Right lobe of liver (tissue), 4 donors: Measurements from ENCODE around the gene TTC28.

Experiments used
- POLR2A ChIP-seq: fragments of 450-650 bp; IDR thresholded peaks from one replicate; pipeline ENCODE4 v1.6.1; 2017; ENCODE audit warnings: antibody characterized with exemption, mild to moderate bottlenecking
- TF ChIP-seq, protein P1 (sequence below), 4 donors: fragments of 200-600 bp in 3 of 4; fragments of 450-650 bp in 1 of 4; IDR thresholded peaks; one replicate each; pipeline versions ENCODE4 v1.5.1 to v1.8.0; 2016 to 2022; ENCODE audit warnings: antibody characterized with exemption in 4 of 4, mild to moderate bottlenecking in 2 of 4
- donor health status: DM: no; HTN: no; CAD: no.
- donor health status: DM: no; HTN: no; CAD: no.
- donor health status: DM: no; HTN: yes; CAD: no.

DNA sequence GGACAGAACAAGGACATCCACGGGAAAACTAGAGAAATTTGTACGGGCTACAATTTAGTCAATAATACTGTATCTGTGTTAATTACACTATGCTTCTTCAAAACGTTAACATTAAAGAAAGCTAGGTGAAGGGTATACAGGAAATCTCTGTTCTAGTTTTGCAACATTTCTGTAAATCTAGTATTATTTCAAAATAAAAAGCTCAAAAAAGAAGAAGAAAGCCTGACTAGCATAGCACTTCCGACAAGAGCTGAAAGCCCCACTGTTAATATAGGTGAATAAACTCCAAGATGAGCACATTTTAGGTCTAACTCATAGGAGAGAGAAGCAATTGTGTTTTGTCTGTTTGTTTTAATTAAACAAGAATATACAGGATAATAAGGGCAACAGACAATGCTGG is 299.7 kb downstream of the TTC28 start:
- no peak for TF ChIP-seq POLR2A
- TF ChIP-seq, protein P1, sequence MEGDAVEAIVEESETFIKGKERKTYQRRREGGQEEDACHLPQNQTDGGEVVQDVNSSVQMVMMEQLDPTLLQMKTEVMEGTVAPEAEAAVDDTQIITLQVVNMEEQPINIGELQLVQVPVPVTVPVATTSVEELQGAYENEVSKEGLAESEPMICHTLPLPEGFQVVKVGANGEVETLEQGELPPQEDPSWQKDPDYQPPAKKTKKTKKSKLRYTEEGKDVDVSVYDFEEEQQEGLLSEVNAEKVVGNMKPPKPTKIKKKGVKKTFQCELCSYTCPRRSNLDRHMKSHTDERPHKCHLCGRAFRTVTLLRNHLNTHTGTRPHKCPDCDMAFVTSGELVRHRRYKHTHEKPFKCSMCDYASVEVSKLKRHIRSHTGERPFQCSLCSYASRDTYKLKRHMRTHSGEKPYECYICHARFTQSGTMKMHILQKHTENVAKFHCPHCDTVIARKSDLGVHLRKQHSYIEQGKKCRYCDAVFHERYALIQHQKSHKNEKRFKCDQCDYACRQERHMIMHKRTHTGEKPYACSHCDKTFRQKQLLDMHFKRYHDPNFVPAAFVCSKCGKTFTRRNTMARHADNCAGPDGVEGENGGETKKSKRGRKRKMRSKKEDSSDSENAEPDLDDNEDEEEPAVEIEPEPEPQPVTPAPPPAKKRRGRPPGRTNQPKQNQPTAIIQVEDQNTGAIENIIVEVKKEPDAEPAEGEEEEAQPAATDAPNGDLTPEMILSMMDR (IDR thresholded peaks at IDR 0.05) = no peak
